ENCODE results near the gene CSTPP1. TPM values are rescaled to one million over a fixed set of nuclear protein-coding genes. Genes with fewer than 3 reads are reported as not detected.

CSTPP1 gene
- total and polyA plus RNA-seq, 3 donors from 2014 or later: 39.0 to 70.0 (median 44.9) TPM

- WGBS, 2 donors: 84 to 89% methylated on average over 3 of the region's 3 CpGs
- H3K9me3 ChIP-seq: no peaks in the 10 kb centered on the region
- H3K4me1 ChIP-seq: no peaks in the 10 kb centered on the region
- no peak for DNase-seq
- H3K36me3 ChIP-seq (ENCODE audit: low read depth, missing control alignments): no peaks in the 10 kb centered on the region
- H3K27me3 ChIP-seq: no peaks in the 10 kb centered on the region
- no peak overlapping the region for H3K27ac ChIP-seq
- no peak overlapping the region for H3K4me3 ChIP-seq
- intact Hi-C loops (cut with DNase I; ENCODE audit: low total_unique reads): no loop called here
- no peak for TF ChIP-seq CTCF (IDR thresholded peaks at IDR 0.05)
- no peak for TF ChIP-seq POLR2A (IDR thresholded peaks at IDR 0.05)
These were observed 164.8 kb downstream of the CSTPP1 start for GRCh38 chr11:47101406-47101805.

GRCh38 chr11:47104261-47104950 lies 167.8 kb downstream of the CSTPP1 start:
- 73 to 82% methylated on average over 3 of the region's 3 CpGs for WGBS, 2 donors
- no peak for DNase-seq
- Histone ChIP-seq H3K27ac (no peak overlapping the region), H3K27me3 (no peaks in the 10 kb centered on the region), H3K9me3 (no peaks in the 10 kb centered on the region), H3K4me3 (no peak overlapping the region), H3K36me3 (ENCODE audit: low read depth, missing control alignments) (no peaks in the 10 kb centered on the region), H3K4me1 (no peaks in the 10 kb centered on the region)
- TF ChIP-seq POLR2A (IDR thresholded peaks at IDR 0.05) (no peak), CTCF (IDR thresholded peaks at IDR 0.05) (no peak)
- intact Hi-C loops (cut with DNase I; ENCODE audit: low total_unique reads): no loop called here

GRCh38 chr11:47105541-47105940 lies 169.0 kb downstream of the CSTPP1 start:
- Histone ChIP-seq H3K4me1 (no peaks in the 10 kb centered on the region), H3K36me3 (ENCODE audit: low read depth, missing control alignments) (no peaks in the 10 kb centered on the region), H3K4me3 (no peak overlapping the region), H3K27me3 (no peaks in the 10 kb centered on the region), H3K27ac (no peak overlapping the region), H3K9me3 (no peaks in the 10 kb centered on the region)
- DNase-seq: no peak
- intact Hi-C loops (cut with DNase I; ENCODE audit: low total_unique reads): no loop called here
- TF ChIP-seq CTCF (IDR thresholded peaks at IDR 0.05) (no peak), POLR2A (IDR thresholded peaks at IDR 0.05) (no peak)
- WGBS, 2 donors: 90 to 97% methylated on average over 2 of the region's 2 CpGs

- Histone ChIP-seq H3K27me3 (no peaks in the 10 kb centered on the region), H3K9me3 (no peaks in the 10 kb centered on the region), H3K4me1 (no peaks in the 10 kb centered on the region), H3K4me3 (no peak overlapping the region), H3K36me3 (ENCODE audit: low read depth, missing control alignments) (no peaks in the 10 kb centered on the region), H3K27ac (no peak overlapping the region)
- intact Hi-C loops (cut with DNase I; ENCODE audit: low total_unique reads): no loop called here
- TF ChIP-seq POLR2A (IDR thresholded peaks at IDR 0.05): no peak
- TF ChIP-seq CTCF (IDR thresholded peaks at IDR 0.05): no peak
- no peak for DNase-seq
- WGBS, 2 donors: 59 to 82% methylated on average over 3 of the region's 3 CpGs
These were observed 169.4 kb downstream of the CSTPP1 start for GRCh38 chr11:47105974-47106373.

GRCh38 chr11:47106798-47107411 lies 170.3 kb downstream of the CSTPP1 start:
- Histone ChIP-seq H3K4me1 (no peaks in the 10 kb centered on the region), H3K27ac (no peak overlapping the region), H3K27me3 (no peaks in the 10 kb centered on the region), H3K36me3 (ENCODE audit: low read depth, missing control alignments) (no peaks in the 10 kb centered on the region), H3K9me3 (no peaks in the 10 kb centered on the region), H3K4me3 (no peak overlapping the region)
- 72 to 83% methylated on average over 5 to 7 of the region's 7 CpGs for WGBS, 2 donors
- intact Hi-C loops (cut with DNase I; ENCODE audit: low total_unique reads): no loop called here
- no peak for DNase-seq
- no peak for TF ChIP-seq POLR2A (IDR thresholded peaks at IDR 0.05)
- TF ChIP-seq CTCF (IDR thresholded peaks at IDR 0.05): no peak
